GM19452 (cell line): ENCODE measurements around the gene CACNA1B.

Experiments used
- ATAC-seq: cut with Tn5 transposase; IDR thresholded peaks from one replicate; pipeline ENCODE4 v1.9.1; 2021; ENCODE audit not compliant: unreplicated experiment

Gene CACNA1B

DNA sequence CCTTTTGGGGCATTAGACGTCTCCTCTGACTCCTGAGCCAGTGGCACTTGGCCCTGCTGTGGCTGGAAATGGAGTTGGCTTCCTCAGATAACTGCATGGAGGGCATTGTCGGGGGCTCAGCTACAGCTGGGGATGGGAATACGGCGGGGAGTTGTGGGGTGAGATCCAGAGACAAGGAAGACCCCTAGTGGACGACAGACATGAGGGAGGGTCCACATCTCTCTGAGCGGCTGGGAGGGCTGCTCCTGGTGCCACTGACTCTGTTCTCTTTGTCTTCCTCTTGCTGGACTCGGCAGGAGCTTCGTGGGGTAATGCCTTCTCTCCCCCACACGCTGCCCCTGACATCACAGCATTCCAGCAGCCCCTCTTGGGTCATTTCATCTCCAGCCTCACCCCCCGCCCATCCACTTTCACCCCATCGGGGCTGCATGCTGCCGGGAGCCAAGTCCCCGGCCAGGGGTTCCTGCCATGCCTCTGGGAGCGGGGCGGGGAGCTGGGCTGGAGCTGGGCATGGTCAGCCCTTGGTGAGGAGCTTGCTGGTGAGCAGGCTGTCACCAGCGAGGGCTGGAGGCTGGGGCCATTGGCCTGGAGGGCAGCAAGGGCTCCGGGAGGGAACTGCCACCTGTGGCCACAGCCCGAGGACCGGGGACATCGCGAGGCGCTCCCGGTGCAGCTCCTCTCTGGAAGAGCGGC, 172.3 kb downstream of the CACNA1B start:
- ATAC-seq, result no peak

- no peak for ATAC-seq
Observed at GRCh38 chr9:138050472-138051330, 173.1 kb downstream of the CACNA1B start.

DNA sequence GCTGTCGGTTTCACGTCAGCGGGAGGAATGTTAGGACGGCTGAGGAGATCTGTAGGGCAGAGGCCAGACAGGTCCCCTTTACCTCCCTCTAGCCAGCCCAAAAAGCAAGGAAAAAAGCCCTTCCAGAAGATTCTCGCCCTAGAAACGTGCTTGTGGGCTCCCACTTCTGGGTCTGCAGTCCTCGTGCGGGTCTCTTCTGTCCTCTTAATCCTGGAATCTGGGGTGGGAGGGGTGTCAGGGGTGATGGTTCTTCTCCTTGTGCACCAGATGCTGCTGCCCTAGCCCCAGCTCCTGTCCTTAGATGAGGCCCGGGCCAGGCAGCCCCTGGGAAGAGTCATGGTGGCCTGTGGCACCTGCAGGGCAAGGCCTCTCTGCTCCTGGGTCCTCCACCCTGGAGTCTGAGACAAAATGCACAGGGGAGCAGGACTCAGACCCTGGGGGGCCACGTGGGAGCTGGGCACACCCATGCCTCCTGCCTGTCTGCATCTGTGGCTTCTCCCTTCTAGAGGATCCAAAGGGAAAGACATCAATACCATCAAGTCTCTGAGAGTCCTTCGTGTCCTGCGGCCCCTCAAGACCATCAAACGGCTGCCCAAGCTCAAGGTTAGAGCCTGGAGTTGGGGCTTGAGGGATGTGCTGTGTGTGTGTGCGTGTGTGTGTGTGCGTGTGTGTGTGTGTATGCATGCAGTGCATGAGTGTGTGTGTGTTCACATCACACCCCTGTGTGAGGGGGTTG, 174.2 kb downstream of the CACNA1B start:
- no peak for ATAC-seq

DNA sequence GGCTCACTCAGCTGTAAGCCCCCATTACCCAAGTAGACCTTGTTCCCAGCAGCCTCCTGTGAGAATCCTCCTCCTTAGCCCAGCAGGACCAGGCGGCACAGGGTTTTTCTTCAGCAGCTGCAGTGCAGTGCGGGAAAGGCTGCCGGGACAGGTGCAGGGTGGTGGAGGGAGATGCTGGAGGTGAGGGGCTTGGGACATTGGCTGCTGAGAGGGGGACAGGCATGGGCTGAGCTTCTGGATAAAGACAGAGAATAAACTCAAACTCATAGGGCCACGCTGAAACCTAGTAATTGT, 174.7 kb downstream of the CACNA1B start:
- ATAC-seq, result no peak

GRCh38 chr9:138052635-138053320, 175.2 kb downstream of the CACNA1B start:
- ATAC-seq, result no peak

DNA sequence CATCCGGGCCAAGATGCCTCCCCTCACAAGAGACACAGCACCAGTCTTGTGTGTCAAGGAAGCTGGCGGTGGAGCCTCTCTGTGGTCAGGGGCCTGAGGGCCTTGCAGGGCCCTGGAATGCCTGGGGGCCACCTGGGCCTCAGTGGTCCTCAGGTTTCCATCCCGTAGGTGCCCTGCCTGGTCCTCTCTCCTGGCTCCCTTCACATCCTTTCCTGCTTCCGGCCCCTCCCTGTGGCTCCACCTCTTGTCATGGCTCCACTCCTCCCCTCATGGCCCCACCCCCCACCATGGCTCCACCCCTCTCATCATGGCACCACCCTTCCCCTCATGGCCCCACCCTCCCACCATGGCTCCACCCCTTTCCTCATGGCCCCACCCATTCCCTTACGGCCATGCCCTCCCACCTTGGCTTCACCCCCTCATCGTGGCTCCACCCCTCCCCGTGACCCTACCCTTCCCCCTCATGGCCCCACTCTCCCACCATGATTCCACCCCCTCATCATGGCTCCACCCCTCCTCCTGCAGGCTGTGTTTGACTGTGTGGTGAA, 175.8 kb downstream of the CACNA1B start:
- ATAC-seq, result no peak

DNA sequence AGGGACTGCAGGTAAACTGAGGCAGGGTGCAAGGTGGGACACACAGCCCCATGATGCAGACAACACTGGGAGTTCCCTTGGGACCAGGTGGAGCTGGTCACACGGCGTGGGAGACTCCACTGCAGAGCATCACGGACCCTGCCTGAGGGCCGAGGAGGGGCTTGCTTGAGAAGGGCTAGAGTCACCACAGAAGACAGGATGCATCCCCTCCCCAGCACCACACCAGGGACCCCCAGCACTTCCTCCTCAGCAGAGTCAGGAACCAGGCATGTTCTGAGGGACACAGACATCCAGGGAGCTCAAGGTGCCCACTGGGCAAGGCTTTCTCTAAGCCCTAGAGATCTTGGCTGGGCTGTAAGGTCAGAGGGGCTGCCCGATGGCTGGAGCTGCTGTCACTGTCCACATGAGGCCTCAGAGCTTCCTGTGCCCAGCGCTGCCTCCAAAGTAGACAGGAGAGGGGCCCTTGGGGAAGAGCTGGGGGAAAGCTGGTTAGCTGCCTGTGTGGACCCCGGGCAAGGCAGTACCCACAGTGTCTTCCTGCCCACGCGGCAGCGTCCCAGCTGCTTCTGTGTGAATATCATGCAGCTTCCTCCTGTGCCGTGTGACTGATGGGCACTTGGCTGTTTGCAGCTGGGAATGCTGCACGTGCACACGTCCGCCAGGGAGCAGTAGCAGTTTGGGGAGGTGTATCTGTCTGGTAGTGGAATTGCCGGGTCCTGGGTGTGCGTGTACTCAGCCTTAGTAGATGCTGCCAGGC, 176.6 kb downstream of the CACNA1B start:
- ATAC-seq, result no peak

- ATAC-seq, result no peak
Observed at GRCh38 chr9:138057726-138058125, 180.1 kb downstream of the CACNA1B start.

DNA sequence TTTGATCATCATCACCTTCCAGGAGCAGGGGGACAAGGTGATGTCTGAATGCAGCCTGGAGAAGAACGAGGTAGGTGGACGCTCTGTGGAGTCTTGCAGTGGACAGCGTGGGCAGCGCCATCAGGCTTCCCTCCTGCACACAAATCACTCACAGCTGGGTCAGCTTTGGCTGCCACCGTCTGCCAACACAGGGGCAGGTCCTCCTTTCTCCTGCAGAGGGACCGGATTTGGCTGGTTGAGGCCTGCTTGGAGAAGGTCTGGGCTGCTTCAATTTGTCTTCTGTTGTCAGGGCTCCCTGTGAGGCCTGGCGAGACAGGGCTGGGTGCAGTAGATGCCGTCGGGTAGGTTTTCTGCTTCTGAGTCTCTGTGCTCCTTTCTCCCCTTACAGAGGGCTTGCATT, 180.6 kb downstream of the CACNA1B start:
- ATAC-seq, result no peak

- no peak for ATAC-seq
Observed at GRCh38 chr9:138059196-138059595, 181.6 kb downstream of the CACNA1B start.

DNA sequence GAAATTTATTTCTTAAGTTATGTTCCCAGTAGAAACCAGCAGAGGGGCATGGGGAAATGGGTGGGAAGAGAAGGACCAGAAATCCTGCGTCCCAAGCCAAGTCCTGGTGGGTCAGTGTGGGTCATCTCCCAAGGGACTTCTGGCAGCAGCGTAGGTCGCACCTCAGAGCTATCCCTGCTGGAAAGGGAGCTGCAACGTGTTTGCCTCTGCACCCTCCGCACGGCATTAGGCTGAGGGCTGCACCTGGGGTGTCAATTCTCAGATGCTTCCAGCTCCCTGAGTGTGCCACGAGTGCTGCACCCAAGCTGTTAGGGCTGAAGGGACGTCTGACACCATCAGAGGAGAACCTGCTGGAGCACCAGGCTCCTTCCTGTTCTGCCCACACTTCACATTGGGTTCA, 182.8 kb downstream of the CACNA1B start:
- ATAC-seq, result no peak

DNA sequence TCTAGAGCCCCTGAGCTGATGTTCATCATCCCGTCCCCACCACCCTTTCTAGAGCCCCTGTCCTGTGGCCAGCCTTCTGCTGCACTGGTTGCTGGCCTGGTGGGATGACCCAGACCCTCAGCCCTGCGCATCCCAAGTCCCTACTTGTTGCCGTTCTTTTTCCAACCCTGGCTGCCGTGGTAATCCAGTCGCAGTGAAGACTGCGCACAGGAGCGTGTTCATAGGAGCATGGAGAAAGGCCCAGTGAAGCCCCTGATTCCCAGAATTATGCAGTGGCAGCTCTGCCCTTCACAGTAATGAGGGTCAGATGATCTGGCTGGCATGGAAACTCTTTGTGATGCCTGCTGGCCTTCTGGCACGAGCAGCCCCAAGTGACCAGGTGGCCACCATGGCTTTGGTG, 183.3 kb downstream of the CACNA1B start:
- no peak for ATAC-seq

GRCh38 chr9:138061631-138062030, 184.0 kb downstream of the CACNA1B start:
- ATAC-seq, result no peak

GRCh38 chr9:138062196-138062595, 184.6 kb downstream of the CACNA1B start:
- ATAC-seq, result no peak

DNA sequence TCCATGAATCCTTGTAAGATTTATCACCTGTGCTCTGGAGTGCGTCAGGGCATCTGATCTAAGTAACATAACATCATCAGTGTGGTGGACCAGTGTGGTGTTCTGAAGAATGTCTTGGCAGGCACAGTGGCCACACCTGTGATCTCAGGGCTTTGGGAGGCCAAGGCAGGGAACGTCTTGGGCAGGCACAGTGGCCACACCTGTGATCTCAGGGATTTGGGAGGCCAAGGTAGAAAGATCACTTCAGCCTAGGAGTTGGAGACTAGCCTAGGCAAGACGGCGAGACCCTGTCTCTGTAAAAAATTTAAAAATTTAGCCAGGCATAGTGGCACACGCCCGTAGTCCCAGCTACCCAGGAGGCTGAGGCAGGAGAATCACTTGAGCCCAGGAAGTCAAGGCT, 185.5 kb downstream of the CACNA1B start:
- ATAC-seq, result no peak

- ATAC-seq, result no peak
Observed at GRCh38 chr9:138063785-138064184, 186.2 kb downstream of the CACNA1B start.

- no peak for ATAC-seq
Observed at GRCh38 chr9:138064547-138064946, 187.0 kb downstream of the CACNA1B start.

GRCh38 chr9:138065287-138065686, 187.7 kb downstream of the CACNA1B start:
- ATAC-seq, result no peak

- no peak for ATAC-seq
Observed at GRCh38 chr9:138066049-138066448, 188.5 kb downstream of the CACNA1B start.

- no peak for ATAC-seq
Observed at GRCh38 chr9:138067613-138068367, 190.2 kb downstream of the CACNA1B start.
